ENCODE results near the gene NCEH1.
"Not testable (repeated sequence)": the region's sequence is repeated elsewhere in the genome, so short reads cannot be mapped to it uniquely, and the experiment has no call there.

NCEH1 gene

GRCh38 chr3:172726380-172726779, 15.5 kb upstream of the NCEH1 start:
- Histone ChIP-seq H3K9ac (ENCODE audit: low read length) (no peak overlapping the region), H3K27me3 (ENCODE audit: control insufficient read depth, insufficient read depth, low read length) (no peaks in the 10 kb centered on the region), H3K9me3 (ENCODE audit: control insufficient read depth, low read length) (no peaks in the 10 kb centered on the region), H3K4me1 (ENCODE audit: control insufficient read depth, insufficient read depth, low read length) (no peaks in the 10 kb centered on the region), H3K36me3 (ENCODE audit: control insufficient read depth, insufficient read depth, low read length) (no peaks in the 10 kb centered on the region), H3K4me3 (ENCODE audit: low read length) (no peak overlapping the region)

- not testable (repeated sequence) for H3K4me3 ChIP-seq (ENCODE audit: low read length); H3K36me3 ChIP-seq (ENCODE audit: control insufficient read depth, insufficient read depth, low read length); H3K9ac ChIP-seq (ENCODE audit: low read length); H3K9me3 ChIP-seq (ENCODE audit: control insufficient read depth, low read length); H3K4me1 ChIP-seq (ENCODE audit: control insufficient read depth, insufficient read depth, low read length); H3K27me3 ChIP-seq (ENCODE audit: control insufficient read depth, insufficient read depth, low read length)
Observed at GRCh38 chr3:172722536-172723040, 11.7 kb upstream of the NCEH1 start.

GRCh38 chr3:172717493-172718088, 6.7 kb upstream of the NCEH1 start:
- H3K9ac ChIP-seq (ENCODE audit: low read length): no peak overlapping the region
- no peaks in the 10 kb centered on the region for H3K36me3 ChIP-seq (ENCODE audit: control insufficient read depth, insufficient read depth, low read length)
- H3K4me3 ChIP-seq (ENCODE audit: low read length): no peak overlapping the region
- H3K9me3 ChIP-seq (ENCODE audit: control insufficient read depth, low read length): no peaks in the 10 kb centered on the region
- no peaks in the 10 kb centered on the region for H3K4me1 ChIP-seq (ENCODE audit: control insufficient read depth, insufficient read depth, low read length)
- H3K27me3 ChIP-seq (ENCODE audit: control insufficient read depth, insufficient read depth, low read length): no peaks in the 10 kb centered on the region

GRCh38 chr3:172716476-172716875, 5.6 kb upstream of the NCEH1 start:
- Histone ChIP-seq H3K4me3 (ENCODE audit: low read length) (no peak overlapping the region), H3K9me3 (ENCODE audit: control insufficient read depth, low read length) (no peaks in the 10 kb centered on the region), H3K9ac (ENCODE audit: low read length) (no peak overlapping the region), H3K27me3 (ENCODE audit: control insufficient read depth, insufficient read depth, low read length) (no peaks in the 10 kb centered on the region), H3K4me1 (ENCODE audit: control insufficient read depth, insufficient read depth, low read length) (no peaks in the 10 kb centered on the region), H3K36me3 (ENCODE audit: control insufficient read depth, insufficient read depth, low read length) (no peaks in the 10 kb centered on the region)

GRCh38 chr3:172713316-172713715, 2.4 kb upstream of the NCEH1 start:
- Histone ChIP-seq H3K36me3 (ENCODE audit: control insufficient read depth, insufficient read depth, low read length) (no peaks in the 10 kb centered on the region), H3K4me3 (ENCODE audit: low read length) (no peak overlapping the region), H3K27me3 (ENCODE audit: control insufficient read depth, insufficient read depth, low read length) (no peaks in the 10 kb centered on the region), H3K9me3 (ENCODE audit: control insufficient read depth, low read length) (no peaks in the 10 kb centered on the region), H3K9ac (ENCODE audit: low read length) (no peak overlapping the region), H3K4me1 (ENCODE audit: control insufficient read depth, insufficient read depth, low read length) (peaks cover 16% of the 10 kb centered on the region)

- Histone ChIP-seq H3K36me3 (ENCODE audit: control insufficient read depth, insufficient read depth, low read length) (no peaks in the 10 kb centered on the region), H3K9ac (ENCODE audit: low read length) (peak overlapping the region; percentile 76), H3K4me3 (ENCODE audit: low read length) (peak overlapping the region; percentile 79), H3K4me1 (ENCODE audit: control insufficient read depth, insufficient read depth, low read length) (peaks cover 16% of the 10 kb centered on the region), H3K9me3 (ENCODE audit: control insufficient read depth, low read length) (no peaks in the 10 kb centered on the region), H3K27me3 (ENCODE audit: control insufficient read depth, insufficient read depth, low read length) (no peaks in the 10 kb centered on the region)
Observed at GRCh38 chr3:172711454-172711795, 558 bp upstream of the NCEH1 start.

- H3K4me1 ChIP-seq (ENCODE audit: control insufficient read depth, insufficient read depth, low read length): peaks cover 19% of the 10 kb centered on the region
- peak overlapping the region; percentile 79 for H3K4me3 ChIP-seq (ENCODE audit: low read length)
- no peaks in the 10 kb centered on the region for H3K9me3 ChIP-seq (ENCODE audit: control insufficient read depth, low read length)
Observed at GRCh38 chr3:172709774-172710663, 848 bp downstream of the NCEH1 start.

GRCh38 chr3:172708921-172709773, 1.7 kb downstream of the NCEH1 start:
- Histone ChIP-seq H3K27me3 (ENCODE audit: control insufficient read depth, insufficient read depth, low read length) (no peaks in the 10 kb centered on the region), H3K36me3 (ENCODE audit: control insufficient read depth, insufficient read depth, low read length) (no peaks in the 10 kb centered on the region), H3K9ac (ENCODE audit: low read length) (peak overlapping the region; percentile 76), H3K4me1 (ENCODE audit: control insufficient read depth, insufficient read depth, low read length) (peaks cover 28% of the 10 kb centered on the region), H3K4me3 (ENCODE audit: low read length) (peak overlapping the region; percentile 79), H3K9me3 (ENCODE audit: control insufficient read depth, low read length) (no peaks in the 10 kb centered on the region)

More at GRCh38 chr3:172709774-172710663, 848 bp downstream of the NCEH1 start:
- Histone ChIP-seq H3K36me3 (ENCODE audit: control insufficient read depth, insufficient read depth, low read length) (no peaks in the 10 kb centered on the region), H3K9ac (ENCODE audit: low read length) (peak overlapping the region; percentile 76), H3K27me3 (ENCODE audit: control insufficient read depth, insufficient read depth, low read length) (no peaks in the 10 kb centered on the region)

- no peaks in the 10 kb centered on the region for H3K27me3 ChIP-seq (ENCODE audit: control insufficient read depth, insufficient read depth, low read length)
- no peaks in the 10 kb centered on the region for H3K9me3 ChIP-seq (ENCODE audit: control insufficient read depth, low read length)
- H3K4me1 ChIP-seq (ENCODE audit: control insufficient read depth, insufficient read depth, low read length): peaks cover 32% of the 10 kb centered on the region
- H3K4me3 ChIP-seq (ENCODE audit: low read length): no peak overlapping the region
- no peaks in the 10 kb centered on the region for H3K36me3 ChIP-seq (ENCODE audit: control insufficient read depth, insufficient read depth, low read length)
- no peak overlapping the region for H3K9ac ChIP-seq (ENCODE audit: low read length)
Observed at GRCh38 chr3:172707967-172708366, 2.9 kb downstream of the NCEH1 start.

GRCh38 chr3:172707030-172707429, 3.8 kb downstream of the NCEH1 start:
- Histone ChIP-seq H3K4me3 (ENCODE audit: low read length) (no peak overlapping the region), H3K36me3 (ENCODE audit: control insufficient read depth, insufficient read depth, low read length) (no peaks in the 10 kb centered on the region), H3K4me1 (ENCODE audit: control insufficient read depth, insufficient read depth, low read length) (peaks cover 32% of the 10 kb centered on the region), H3K9me3 (ENCODE audit: control insufficient read depth, low read length) (no peaks in the 10 kb centered on the region), H3K9ac (ENCODE audit: low read length) (no peak overlapping the region), H3K27me3 (ENCODE audit: control insufficient read depth, insufficient read depth, low read length) (no peaks in the 10 kb centered on the region)

- Histone ChIP-seq H3K4me1 (ENCODE audit: control insufficient read depth, insufficient read depth, low read length) (peaks cover 37% of the 10 kb centered on the region), H3K9ac (ENCODE audit: low read length) (no peak overlapping the region)
Observed at GRCh38 chr3:172705170-172705569, 5.7 kb downstream of the NCEH1 start.

GRCh38 chr3:172704001-172704400, 6.9 kb downstream of the NCEH1 start:
- Histone ChIP-seq H3K36me3 (ENCODE audit: control insufficient read depth, insufficient read depth, low read length) (no peaks in the 10 kb centered on the region), H3K4me3 (ENCODE audit: low read length) (no peak overlapping the region), H3K9ac (ENCODE audit: low read length) (no peak overlapping the region), H3K27me3 (ENCODE audit: control insufficient read depth, insufficient read depth, low read length) (no peaks in the 10 kb centered on the region), H3K4me1 (ENCODE audit: control insufficient read depth, insufficient read depth, low read length) (peaks cover 30% of the 10 kb centered on the region), H3K9me3 (ENCODE audit: control insufficient read depth, low read length) (no peaks in the 10 kb centered on the region)

More at GRCh38 chr3:172705170-172705569, 5.7 kb downstream of the NCEH1 start:
- Histone ChIP-seq H3K27me3 (ENCODE audit: control insufficient read depth, insufficient read depth, low read length) (no peaks in the 10 kb centered on the region), H3K9me3 (ENCODE audit: control insufficient read depth, low read length) (no peaks in the 10 kb centered on the region), H3K36me3 (ENCODE audit: control insufficient read depth, insufficient read depth, low read length) (no peaks in the 10 kb centered on the region), H3K4me3 (ENCODE audit: low read length) (no peak overlapping the region)
